ENCODE measurements around the gene GDAP2. TPM values are rescaled to one million over a fixed set of nuclear protein-coding genes. Genes with fewer than 3 reads are reported as not detected.
"Not testable (repeated sequence)": the region's sequence is repeated elsewhere in the genome, so short reads cannot be mapped to it uniquely, and the experiment has no call there.

Gene GDAP2
- polyA plus RNA-seq (ENCODE audit: insufficient read length in 4 of 4): 10 to 100 TPM; 11.6 to 21.3 (median 18.4) TPM

GRCh38 chr1:117929343-117930172 is at the start of gene GDAP2, which contains the start of gene WDR3:
TSS of gene GDAP2 (minus strand) at chr1:117929621. CDS start at chr1:117920357, 9,264 bp downstream.
TSS of gene WDR3 (plus strand) at chr1:117929739. CDS start at chr1:117933320, 3,581 bp downstream.
- DNase-seq (ENCODE audit: low read depth in 4 of 4, low spot score in 3 of 4): peak; percentile 89 to 96 (median 92)

GRCh38 chr1:117976381-117976780 is 47.0 kb upstream of the GDAP2 start:
- DNase-seq (ENCODE audit: low read depth in 4 of 4, low spot score in 3 of 4): peak in 1 of 4 donors; percentile 10

- no peak for DNase-seq (ENCODE audit: low read depth in 4 of 4, low spot score in 3 of 4)
These were observed 42.4 kb upstream of the GDAP2 start for GRCh38 chr1:117971777-117972176.

GRCh38 chr1:117970252-117970651 is 40.8 kb upstream of the GDAP2 start:
- DNase-seq (ENCODE audit: low read depth in 4 of 4, low spot score in 3 of 4): peak in 3 of 4 donors; percentile 6 to 35 (median 18)

GRCh38 chr1:117967881-117968280 is 38.5 kb upstream of the GDAP2 start:
- DNase-seq (ENCODE audit: low read depth in 4 of 4, low spot score in 3 of 4): peak in 1 of 4 donors; percentile 10

- no peak for DNase-seq (ENCODE audit: low read depth in 4 of 4, low spot score in 3 of 4)
These were observed 38.1 kb upstream of the GDAP2 start for GRCh38 chr1:117967477-117967876.

- no peak for DNase-seq (ENCODE audit: low read depth in 4 of 4, low spot score in 3 of 4)
These were observed 35.0 kb upstream of the GDAP2 start for GRCh38 chr1:117964290-117965038.

- DNase-seq (ENCODE audit: low read depth in 4 of 4, low spot score in 3 of 4): no peak
These were observed 29.9 kb upstream of the GDAP2 start for GRCh38 chr1:117959364-117959763.

- DNase-seq (ENCODE audit: low read depth in 4 of 4, low spot score in 3 of 4): no peak
These were observed 23.0 kb upstream of the GDAP2 start for GRCh38 chr1:117952386-117952785.

- no peak for DNase-seq (ENCODE audit: low read depth in 4 of 4, low spot score in 3 of 4)
These were observed 12.9 kb upstream of the GDAP2 start for GRCh38 chr1:117942293-117942692.

GRCh38 chr1:117933769-117934168 is 4.3 kb upstream of the GDAP2 start:
- DNase-seq (ENCODE audit: low read depth in 4 of 4, low spot score in 3 of 4): no peak

- no peak for DNase-seq (ENCODE audit: low read depth in 4 of 4, low spot score in 3 of 4)
These were observed 3.2 kb upstream of the GDAP2 start for GRCh38 chr1:117932576-117932975.

- no peak for DNase-seq (ENCODE audit: low read depth in 4 of 4, low spot score in 3 of 4)
These were observed 1.1 kb upstream of the GDAP2 start for GRCh38 chr1:117930484-117930883.

GRCh38 chr1:117930173-117930447 is 689 bp upstream of the GDAP2 start:
- no peak for DNase-seq (ENCODE audit: low read depth in 4 of 4, low spot score in 3 of 4)

- DNase-seq (ENCODE audit: low read depth in 4 of 4, low spot score in 3 of 4): peak; percentile 20 to 50 (median 30)
These were observed 509 bp downstream of the GDAP2 start for GRCh38 chr1:117928881-117929342.

GRCh38 chr1:117925981-117926380 is 3.4 kb downstream of the GDAP2 start:
- DNase-seq (ENCODE audit: low read depth in 4 of 4, low spot score in 3 of 4): no peak

GRCh38 chr1:117922717-117923116 is 6.7 kb downstream of the GDAP2 start:
- DNase-seq (ENCODE audit: low read depth in 4 of 4, low spot score in 3 of 4): not testable (repeated sequence)

GRCh38 chr1:117921991-117922390 is 7.4 kb downstream of the GDAP2 start:
- no peak for DNase-seq (ENCODE audit: low read depth in 4 of 4, low spot score in 3 of 4)

- DNase-seq (ENCODE audit: low read depth in 4 of 4, low spot score in 3 of 4): no peak
These were observed 10.0 kb downstream of the GDAP2 start for GRCh38 chr1:117919376-117919775.

GRCh38 chr1:117911051-117911450 is 18.4 kb downstream of the GDAP2 start:
- no peak for DNase-seq (ENCODE audit: low read depth in 4 of 4, low spot score in 3 of 4)

GRCh38 chr1:117905019-117905418 is 24.4 kb downstream of the GDAP2 start:
- DNase-seq (ENCODE audit: low read depth in 4 of 4, low spot score in 3 of 4): no peak

GRCh38 chr1:117904485-117904884 is 24.9 kb downstream of the GDAP2 start:
- no peak for DNase-seq (ENCODE audit: low read depth in 4 of 4, low spot score in 3 of 4)

Measured in left renal pelvis (tissue), 4 donors.